ENCODE measurements around the gene CAMTA1. TPM values are rescaled to one million over a fixed set of nuclear protein-coding genes. Genes with fewer than 3 reads are reported as not detected.
A peak's percentile ranks its signal among the peaks of the same experiment; 100 is the strongest.

CAMTA1 gene
- total RNA-seq, 2 experiments from 2014 or later, result 45.5 to 45.6 TPM

DNA sequence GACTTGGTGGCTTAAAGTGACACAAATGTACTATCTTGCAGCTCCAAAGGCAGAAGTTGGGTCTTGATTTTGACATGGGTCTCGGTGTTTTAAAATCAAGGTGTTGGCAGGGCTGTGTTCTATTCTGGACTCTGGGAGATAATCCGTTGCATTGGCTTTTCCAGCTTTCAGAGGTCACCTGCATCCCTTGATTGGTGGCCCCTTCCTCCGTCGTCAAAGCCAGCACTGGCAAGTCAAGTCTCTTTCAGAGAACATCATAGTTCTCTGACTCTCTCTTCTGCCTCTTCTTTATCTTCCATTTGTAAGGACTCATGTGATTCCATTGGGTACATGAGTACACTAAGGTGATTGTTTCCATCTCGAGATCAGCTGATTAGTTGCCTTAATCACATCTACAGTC lies 172.1 kb downstream of the CAMTA1 start:
- Mint-ChIP-seq H3K27ac (no peak overlapping the region), H3K9me3 (no peaks in the 10 kb centered on the region), H3K4me3 (no peak overlapping the region), H3K4me1 (no peaks in the 10 kb centered on the region), H3K36me3 (no peaks in the 10 kb centered on the region), H3K27me3 (peaks cover 10% of the 10 kb centered on the region)
- POLR2A ChIA-PET, result no interaction called here
- no peak for ATAC-seq (ENCODE audit: low read depth)
- DNase-seq, result no peak

DNA sequence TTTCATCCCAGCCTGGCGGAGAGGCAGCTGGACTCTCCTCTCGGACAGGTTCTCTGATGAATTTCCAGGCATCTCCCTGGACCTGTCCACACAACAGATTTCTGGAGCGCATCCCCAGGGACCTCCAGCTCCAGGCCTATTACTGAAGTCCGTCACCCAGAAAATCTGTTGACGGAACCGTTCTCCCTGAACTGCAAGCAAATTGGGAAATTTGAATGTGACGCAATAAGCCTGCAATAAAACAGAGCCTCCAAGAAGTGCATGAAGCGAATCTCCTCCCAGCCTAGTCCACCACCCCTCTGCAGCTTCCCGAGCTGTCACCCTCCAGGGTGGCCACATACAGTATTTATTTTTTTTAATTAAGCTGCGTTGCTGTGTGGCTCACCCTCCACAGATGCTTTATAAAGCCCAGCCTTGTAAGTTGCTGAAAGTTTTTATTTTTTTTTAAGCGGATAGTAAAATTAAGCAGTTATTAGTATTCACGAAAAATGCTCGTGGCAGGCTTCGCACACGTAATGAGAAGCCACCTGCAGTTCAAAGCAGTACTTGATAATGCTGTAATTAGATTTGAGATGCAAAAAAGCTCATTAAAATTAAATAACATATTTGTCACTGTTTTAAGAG lies 173.3 kb downstream of the CAMTA1 start:
- Mint-ChIP-seq H3K4me3 (no peak overlapping the region), H3K4me1 (peaks cover 7% of the 10 kb centered on the region), H3K9me3 (no peaks in the 10 kb centered on the region), H3K36me3 (no peaks in the 10 kb centered on the region), H3K27me3 (peaks cover 10% of the 10 kb centered on the region), H3K27ac (no peak overlapping the region)
- POLR2A ChIA-PET, result no interaction called here
- ATAC-seq (ENCODE audit: low read depth) (no peak), DNase-seq (no peak)

DNA sequence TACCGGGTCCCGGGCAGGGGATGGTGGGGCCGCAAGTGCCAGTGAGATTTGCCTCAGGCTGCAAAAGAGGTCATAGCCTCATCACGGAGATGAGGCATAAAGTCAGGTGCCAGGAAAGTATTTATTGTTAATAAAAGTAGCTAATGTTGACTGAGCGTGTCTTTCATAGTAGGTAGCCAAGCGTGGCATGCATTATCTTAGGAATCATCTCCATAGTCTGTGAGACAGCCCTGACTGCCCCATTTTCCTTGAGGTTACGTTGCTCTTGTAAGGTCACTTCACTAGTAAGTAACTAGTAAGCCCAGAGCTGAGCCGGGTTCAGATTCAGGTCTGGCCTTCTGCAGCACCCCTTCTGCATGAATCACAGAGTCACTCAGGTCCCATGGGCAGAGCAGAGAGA lies 174.2 kb downstream of the CAMTA1 start:
- no peak for ATAC-seq (ENCODE audit: low read depth)
- POLR2A ChIA-PET, result no interaction called here
- DNase-seq, result no peak
- no peak overlapping the region for H3K27ac Mint-ChIP-seq
- peaks cover 10% of the 10 kb centered on the region for H3K4me1 Mint-ChIP-seq
- H3K36me3 Mint-ChIP-seq, result no peaks in the 10 kb centered on the region
- no peak overlapping the region for H3K4me3 Mint-ChIP-seq
- H3K9me3 Mint-ChIP-seq, result no peaks in the 10 kb centered on the region
- peaks cover 10% of the 10 kb centered on the region for H3K27me3 Mint-ChIP-seq

DNA sequence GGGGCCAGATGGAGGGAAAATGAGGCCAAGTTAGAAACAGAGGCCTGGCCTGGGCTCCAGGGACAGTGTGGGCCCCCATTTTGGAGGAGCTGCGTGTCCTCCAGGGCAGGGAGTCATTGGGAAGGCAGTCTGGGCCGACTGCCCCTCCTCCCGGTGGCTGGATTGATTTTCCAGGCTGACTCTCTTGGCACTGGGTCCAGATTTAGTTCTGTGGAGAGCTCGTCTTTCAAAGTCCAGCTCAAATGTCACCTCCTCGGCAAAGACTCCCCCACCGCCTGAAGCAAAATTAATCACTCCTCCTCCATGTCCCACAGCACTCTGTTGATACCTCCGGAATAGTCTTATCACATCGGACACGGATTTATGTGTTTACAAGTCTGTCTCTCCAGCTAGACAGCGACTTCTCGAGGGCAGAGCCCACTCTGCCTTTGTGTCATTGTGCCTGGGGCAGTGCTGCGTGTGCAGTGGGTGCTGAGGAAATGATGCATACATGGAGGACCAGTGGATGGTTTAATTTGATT lies 175.1 kb downstream of the CAMTA1 start:
- H3K4me1 Mint-ChIP-seq, result peaks cover 10% of the 10 kb centered on the region
- no peaks in the 10 kb centered on the region for H3K36me3 Mint-ChIP-seq
- peaks cover 10% of the 10 kb centered on the region for H3K27me3 Mint-ChIP-seq
- H3K4me3 Mint-ChIP-seq, result no peak overlapping the region
- no peak for ATAC-seq (ENCODE audit: low read depth)
- no peak for DNase-seq
- H3K9me3 Mint-ChIP-seq, result no peaks in the 10 kb centered on the region
- POLR2A ChIA-PET, result no interaction called here
- H3K27ac Mint-ChIP-seq, result no peak overlapping the region

DNA sequence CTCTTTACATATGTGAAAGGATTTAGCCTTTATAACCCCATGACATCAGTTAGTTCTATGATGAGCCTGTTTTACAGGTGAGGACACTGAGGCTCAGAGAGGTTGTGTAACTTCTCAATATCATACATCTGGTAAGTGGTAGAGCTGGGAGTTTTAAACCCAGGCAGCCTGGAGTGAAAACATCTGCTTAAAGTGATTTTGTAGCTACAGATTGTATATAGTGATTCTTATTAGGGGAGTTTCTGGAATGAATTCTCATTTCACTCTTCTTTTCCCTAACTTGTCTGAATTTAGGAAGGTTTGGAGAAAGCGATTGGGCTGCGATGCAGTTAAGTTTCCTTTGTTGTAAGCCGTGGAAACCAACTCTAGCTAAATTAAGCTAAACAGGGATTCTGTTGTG lies 175.6 kb downstream of the CAMTA1 start:
- H3K36me3 Mint-ChIP-seq, result no peaks in the 10 kb centered on the region
- peaks cover 10% of the 10 kb centered on the region for H3K4me1 Mint-ChIP-seq
- H3K27me3 Mint-ChIP-seq, result peaks cover 10% of the 10 kb centered on the region
- H3K9me3 Mint-ChIP-seq, result no peaks in the 10 kb centered on the region
- no peak for ATAC-seq (ENCODE audit: low read depth)
- no peak overlapping the region for H3K27ac Mint-ChIP-seq
- no peak for DNase-seq
- POLR2A ChIA-PET, result no interaction called here
- H3K4me3 Mint-ChIP-seq, result no peak overlapping the region

DNA sequence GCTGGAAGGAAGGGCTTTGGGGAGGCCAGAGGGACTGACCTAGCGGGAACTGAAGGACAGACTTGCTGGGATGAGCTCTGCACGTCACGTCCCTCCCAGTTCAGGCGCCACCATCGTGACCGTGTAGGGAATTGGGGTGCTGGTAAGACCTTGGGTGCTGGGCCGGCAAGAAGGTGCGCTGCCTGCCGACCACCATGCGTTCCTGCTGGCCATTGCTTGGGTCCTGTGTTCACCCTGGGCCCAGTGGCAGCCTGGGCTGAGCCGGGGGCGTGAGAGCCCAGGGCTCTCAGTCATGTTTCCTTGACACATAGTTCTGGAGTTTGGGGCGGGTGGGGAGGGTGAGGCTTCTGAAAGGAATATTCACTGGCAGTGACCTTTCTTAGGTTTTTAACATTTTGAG lies 176.0 kb downstream of the CAMTA1 start:
- Mint-ChIP-seq H3K36me3 (no peaks in the 10 kb centered on the region), H3K4me3 (no peak overlapping the region), H3K27ac (no peak overlapping the region), H3K9me3 (no peaks in the 10 kb centered on the region), H3K27me3 (peaks cover 14% of the 10 kb centered on the region), H3K4me1 (peaks cover 10% of the 10 kb centered on the region)
- DNase-seq (no peak), ATAC-seq (ENCODE audit: low read depth) (no peak)
- POLR2A ChIA-PET, result no interaction called here

DNA sequence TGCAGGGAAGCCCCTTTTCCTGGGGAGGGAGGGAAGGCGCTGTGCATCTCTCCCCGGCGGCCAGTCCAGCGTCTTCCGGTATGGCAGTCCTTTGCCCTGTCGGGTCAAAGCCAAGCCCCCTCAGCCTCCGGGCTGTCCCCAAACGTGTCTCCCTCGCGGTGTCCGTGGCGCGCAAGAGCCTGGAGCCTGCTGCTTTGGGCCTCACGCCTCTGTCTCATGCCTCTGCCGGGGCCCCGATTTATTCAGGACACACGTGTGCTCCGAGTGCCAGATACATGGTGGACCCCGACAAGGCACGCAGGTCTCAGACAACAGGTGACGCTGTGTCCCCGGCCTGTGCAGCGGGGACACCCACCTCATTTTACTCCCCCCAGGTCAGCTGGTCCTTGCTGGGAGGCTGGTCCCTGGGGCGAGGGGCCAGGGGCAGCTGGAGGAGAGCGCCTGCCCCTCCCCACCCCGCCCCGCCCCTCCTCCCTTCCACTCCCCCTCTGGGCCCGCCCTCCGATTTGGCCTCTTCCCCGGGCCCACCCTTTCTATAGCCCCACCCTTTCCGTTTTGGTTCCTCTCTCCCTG lies 176.7 kb downstream of the CAMTA1 start:
- Mint-ChIP-seq H3K36me3 (no peaks in the 10 kb centered on the region), H3K9me3 (no peaks in the 10 kb centered on the region), H3K4me3 (peak overlapping the region; percentile 84), H3K27ac (no peak overlapping the region), H3K27me3 (peaks cover 18% of the 10 kb centered on the region), H3K4me1 (peaks cover 10% of the 10 kb centered on the region)
- DNase-seq (no peak), ATAC-seq (ENCODE audit: low read depth) (peak; percentile 3)
- POLR2A ChIA-PET, result no interaction called here

DNA sequence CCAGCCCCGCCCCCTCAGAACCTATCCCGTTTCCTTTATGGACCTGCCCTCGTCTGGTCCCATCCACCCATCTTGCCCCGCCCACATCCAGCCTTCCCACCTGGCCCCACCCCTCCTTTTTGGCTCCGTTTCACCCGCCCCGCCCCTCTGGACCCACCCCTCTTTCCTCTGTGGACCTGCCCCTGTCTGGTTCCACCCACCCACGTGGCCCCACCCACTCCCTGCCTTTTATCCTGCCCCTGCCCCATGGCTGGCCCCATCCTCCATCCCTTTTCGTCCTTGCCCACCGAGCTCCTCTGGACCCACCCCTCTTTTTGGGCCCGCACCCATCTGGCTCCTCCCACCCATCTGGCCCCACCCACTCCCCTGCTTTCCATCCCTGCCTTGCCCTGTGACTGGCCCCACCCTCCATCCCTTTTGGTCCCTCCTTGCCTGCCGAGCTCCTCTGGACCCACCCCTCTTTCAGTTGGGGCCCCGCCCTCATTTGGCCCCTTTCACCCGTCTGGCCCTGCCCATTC lies 177.3 kb downstream of the CAMTA1 start:
- DNase-seq, result peak; percentile 67
- ATAC-seq (ENCODE audit: low read depth), result peak; percentile 64
- H3K27ac Mint-ChIP-seq, result peak overlapping the region; percentile 69
- H3K27me3 Mint-ChIP-seq, result peaks cover 22% of the 10 kb centered on the region
- peak overlapping the region; percentile 84 for H3K4me3 Mint-ChIP-seq
- no peaks in the 10 kb centered on the region for H3K9me3 Mint-ChIP-seq
- POLR2A ChIA-PET, result no interaction called here
- no peaks in the 10 kb centered on the region for H3K36me3 Mint-ChIP-seq
- peaks cover 13% of the 10 kb centered on the region for H3K4me1 Mint-ChIP-seq

DNA sequence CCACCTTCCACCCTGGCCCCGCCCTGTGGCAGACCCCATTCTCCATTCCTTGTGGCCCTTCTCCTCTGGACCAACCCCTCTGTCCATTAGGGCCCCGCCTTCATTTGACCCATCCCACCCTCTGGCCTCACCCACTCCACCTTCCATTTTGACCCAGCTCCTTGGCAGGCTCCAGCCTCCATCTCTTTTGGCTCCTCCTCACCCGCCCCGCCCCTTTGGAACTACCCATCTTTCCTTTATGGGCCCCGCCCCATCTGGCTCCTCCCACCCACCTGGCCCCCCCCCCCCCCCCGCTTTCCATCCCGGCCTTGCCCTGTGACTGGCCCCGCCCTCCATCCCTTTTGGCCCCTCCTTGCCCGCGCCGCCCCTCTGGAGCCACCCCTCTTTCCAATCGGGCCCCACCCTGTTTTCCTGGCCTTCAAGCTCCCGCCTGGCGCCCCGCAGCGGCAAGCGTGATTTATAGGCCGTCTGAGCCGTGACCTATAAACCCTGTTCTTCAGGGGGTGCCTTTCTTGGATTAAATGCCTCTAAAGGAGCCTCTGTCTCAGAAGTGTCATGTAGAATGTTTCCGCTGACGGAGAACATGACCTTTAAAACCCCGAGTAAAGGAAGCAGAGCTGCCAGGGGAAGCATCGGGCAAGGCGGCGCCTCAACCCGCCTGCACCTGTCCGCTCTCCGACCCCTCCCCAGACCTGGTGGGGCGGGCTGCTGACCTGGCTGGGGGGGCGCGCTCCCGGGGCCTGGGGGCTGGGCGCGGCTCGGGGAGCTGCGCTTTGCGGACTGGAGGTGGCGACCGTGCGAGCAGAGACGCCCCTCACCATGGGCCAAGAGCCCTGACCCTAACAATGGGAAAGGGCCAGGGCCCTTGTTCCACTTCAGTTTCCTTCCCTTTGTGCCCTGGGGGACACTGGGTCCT lies 178.0 kb downstream of the CAMTA1 start:
- no peaks in the 10 kb centered on the region for H3K36me3 Mint-ChIP-seq
- POLR2A ChIA-PET, result no interaction called here
- ATAC-seq (ENCODE audit: low read depth), result peak; percentile 63
- peak overlapping the region; percentile 73 for H3K27ac Mint-ChIP-seq
- H3K4me1 Mint-ChIP-seq, result peaks cover 20% of the 10 kb centered on the region
- DNase-seq, result peak; percentile 74
- H3K4me3 Mint-ChIP-seq, result peak overlapping the region; percentile 84
- peaks cover 25% of the 10 kb centered on the region for H3K27me3 Mint-ChIP-seq
- H3K9me3 Mint-ChIP-seq, result no peaks in the 10 kb centered on the region

DNA sequence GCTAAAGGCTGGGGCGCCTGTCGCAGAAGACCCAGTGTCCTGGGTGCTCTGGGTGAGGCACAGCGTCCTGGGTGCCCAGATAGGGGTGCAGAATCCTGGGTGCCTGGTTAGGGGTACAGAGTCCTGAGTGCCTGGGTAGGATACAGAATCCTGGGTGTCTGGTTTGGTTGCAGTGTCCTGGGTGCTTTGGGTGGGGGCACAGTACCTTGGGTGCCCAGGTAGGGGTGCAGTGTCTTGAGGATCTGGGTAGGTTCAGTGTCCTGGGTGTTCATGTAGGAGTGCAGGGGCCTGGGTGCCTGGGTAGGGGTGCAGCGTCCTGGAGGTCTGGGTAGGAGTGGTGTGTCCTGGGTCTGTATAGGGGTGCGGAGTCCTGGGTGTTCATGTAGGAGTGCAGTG lies 178.7 kb downstream of the CAMTA1 start:
- peaks cover 29% of the 10 kb centered on the region for H3K27me3 Mint-ChIP-seq
- POLR2A ChIA-PET, result no interaction called here
- peak overlapping the region; percentile 52 for H3K4me3 Mint-ChIP-seq
- H3K9me3 Mint-ChIP-seq, result no peaks in the 10 kb centered on the region
- ATAC-seq (ENCODE audit: low read depth) (no peak), DNase-seq (peak; percentile 35)
- H3K4me1 Mint-ChIP-seq, result peaks cover 26% of the 10 kb centered on the region
- no peak overlapping the region for H3K27ac Mint-ChIP-seq
- no peaks in the 10 kb centered on the region for H3K36me3 Mint-ChIP-seq

DNA sequence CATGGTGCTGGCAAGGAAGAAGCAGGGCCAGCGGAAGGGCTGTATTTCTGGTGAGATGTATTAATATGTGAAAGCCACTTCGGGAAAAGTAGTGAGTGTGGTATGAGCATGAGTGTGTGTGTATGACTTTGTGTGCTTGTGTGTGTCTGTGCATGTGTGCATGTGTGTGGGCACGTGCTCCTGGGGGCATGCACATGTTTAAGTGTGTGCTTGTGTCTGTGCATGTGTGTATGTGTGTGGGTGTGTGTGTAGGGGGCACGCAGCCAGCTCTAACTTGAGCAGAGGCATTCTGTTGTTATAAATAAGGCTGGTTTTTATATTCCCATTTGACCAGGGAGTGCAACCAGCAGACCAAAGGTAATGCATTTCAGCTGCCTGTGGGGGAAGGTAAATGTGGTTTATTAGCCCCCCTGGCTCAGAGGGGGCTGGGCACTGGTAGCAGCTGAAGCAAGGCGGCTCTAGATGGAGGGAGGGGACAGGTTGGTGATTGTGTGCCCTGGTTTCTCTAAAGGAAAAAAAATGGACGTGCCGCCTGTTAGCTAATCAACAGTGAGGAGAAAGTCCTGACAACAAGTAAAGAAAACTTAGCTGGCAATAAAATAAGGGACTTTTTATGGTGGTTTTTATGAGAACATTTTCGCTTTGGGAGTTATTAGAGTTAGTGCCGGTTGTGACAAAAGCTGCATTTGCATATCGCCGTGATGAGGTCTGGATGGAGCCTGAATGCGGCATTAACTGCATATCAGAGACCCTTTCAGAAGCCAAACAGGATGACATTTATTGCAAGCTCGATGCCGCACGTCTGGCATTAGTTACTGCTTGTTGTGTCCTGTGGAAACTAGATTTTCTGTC lies 180.1 kb downstream of the CAMTA1 start:
- Mint-ChIP-seq H3K36me3 (no peaks in the 10 kb centered on the region), H3K9me3 (no peaks in the 10 kb centered on the region), H3K4me3 (no peak overlapping the region), H3K4me1 (peaks cover 33% of the 10 kb centered on the region), H3K27ac (no peak overlapping the region), H3K27me3 (peaks cover 31% of the 10 kb centered on the region)
- POLR2A ChIA-PET, result no interaction called here
- ATAC-seq (ENCODE audit: low read depth) (no peak), DNase-seq (no peak)

DNA sequence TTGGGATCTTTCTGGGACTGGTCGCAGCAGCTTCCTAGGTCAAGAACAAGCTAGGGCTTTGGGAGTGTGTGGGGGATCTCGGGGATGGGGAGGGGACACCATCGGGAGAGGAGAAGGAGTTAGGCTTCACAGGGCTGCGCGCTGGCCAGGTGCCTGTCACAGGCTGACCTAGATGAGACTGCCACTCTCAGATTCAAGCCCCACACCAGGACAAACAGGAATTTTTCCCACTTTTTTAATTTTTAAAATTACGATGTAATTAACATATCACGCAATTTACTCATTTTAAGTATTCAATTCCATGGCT lies 180.6 kb downstream of the CAMTA1 start:
- no peaks in the 10 kb centered on the region for H3K9me3 Mint-ChIP-seq
- DNase-seq (no peak), ATAC-seq (ENCODE audit: low read depth) (no peak)
- no peak overlapping the region for H3K4me3 Mint-ChIP-seq
- POLR2A ChIA-PET, result no interaction called here
- no peaks in the 10 kb centered on the region for H3K36me3 Mint-ChIP-seq
- H3K27me3 Mint-ChIP-seq, result peaks cover 26% of the 10 kb centered on the region
- peaks cover 33% of the 10 kb centered on the region for H3K4me1 Mint-ChIP-seq
- H3K27ac Mint-ChIP-seq, result no peak overlapping the region

DNA sequence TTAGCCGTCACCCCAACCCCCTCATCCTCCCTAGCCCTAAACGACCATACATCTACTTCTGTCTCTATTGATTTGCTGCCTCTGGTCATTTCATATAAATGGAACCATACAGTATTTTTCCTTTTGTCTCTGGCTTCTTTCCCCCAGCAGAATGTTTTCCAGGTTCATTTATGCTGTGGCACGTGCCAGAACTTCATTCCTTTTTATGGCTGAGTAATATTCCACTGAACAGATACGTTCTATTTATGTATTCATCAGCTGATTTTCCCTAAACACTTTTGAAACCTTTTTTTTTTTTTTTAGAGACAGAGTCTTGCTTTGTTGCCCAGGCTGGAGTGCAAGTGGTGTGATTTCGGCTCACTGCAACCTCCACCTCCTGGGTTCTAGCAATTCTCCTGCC lies 181.1 kb downstream of the CAMTA1 start:
- Mint-ChIP-seq H3K4me1 (peaks cover 33% of the 10 kb centered on the region), H3K36me3 (no peaks in the 10 kb centered on the region), H3K4me3 (no peak overlapping the region), H3K9me3 (no peaks in the 10 kb centered on the region), H3K27ac (no peak overlapping the region), H3K27me3 (peaks cover 24% of the 10 kb centered on the region)
- no peak for DNase-seq
- ATAC-seq (ENCODE audit: low read depth), result no peak
- POLR2A ChIA-PET, result no interaction called here
